GM19351 (cell line): ENCODE measurements around the gene SCGB2B2.
"Not testable (repeated sequence)": the region's sequence is repeated elsewhere in the genome, so short reads cannot be mapped to it uniquely, and the experiment has no call there.

Source experiments
- ATAC-seq: cut with Tn5 transposase; IDR thresholded peaks from one replicate; pipeline ENCODE4 v1.9.1; 2021; ENCODE audit warnings: mild to moderate bottlenecking, moderate library complexity; ENCODE audit not compliant: unreplicated experiment

Gene SCGB2B2

GRCh38 chr19:34669305-34669704 is 7.7 kb downstream of the SCGB2B2 start:
- ATAC-seq = no peak

GRCh38 chr19:34668690-34669089 is 8.3 kb downstream of the SCGB2B2 start:
- ATAC-seq = not testable (repeated sequence)

- ATAC-seq = not testable (repeated sequence)
These were observed 8.8 kb downstream of the SCGB2B2 start for GRCh38 chr19:34668077-34668689.

- ATAC-seq = no peak
These were observed 9.4 kb downstream of the SCGB2B2 start for GRCh38 chr19:34667349-34668076.

- ATAC-seq = no peak
These were observed 10.0 kb downstream of the SCGB2B2 start for GRCh38 chr19:34666958-34667265.

- no peak for ATAC-seq
These were observed 10.6 kb downstream of the SCGB2B2 start for GRCh38 chr19:34666200-34666957.

GRCh38 chr19:34665275-34665674 is 11.7 kb downstream of the SCGB2B2 start:
- not testable (repeated sequence) for ATAC-seq

- no peak for ATAC-seq
These were observed 12.1 kb downstream of the SCGB2B2 start for GRCh38 chr19:34664870-34665269.

- ATAC-seq = no peak
These were observed 12.8 kb downstream of the SCGB2B2 start for GRCh38 chr19:34664168-34664567.

GRCh38 chr19:34662919-34663318 is 14.0 kb downstream of the SCGB2B2 start:
- ATAC-seq = no peak

- no peak for ATAC-seq
These were observed 15.6 kb downstream of the SCGB2B2 start for GRCh38 chr19:34661357-34661756.

GRCh38 chr19:34655651-34656050 is 21.3 kb downstream of the SCGB2B2 start:
- ATAC-seq = no peak

GRCh38 chr19:34654796-34655195 is 22.2 kb downstream of the SCGB2B2 start:
- no peak for ATAC-seq

- no peak for ATAC-seq
These were observed 25.2 kb downstream of the SCGB2B2 start for GRCh38 chr19:34651747-34652146.

GRCh38 chr19:34649886-34650543 is 26.9 kb downstream of the SCGB2B2 start:
- no peak for ATAC-seq

- ATAC-seq = no peak
These were observed 31.4 kb downstream of the SCGB2B2 start for GRCh38 chr19:34645551-34645950.

- ATAC-seq = no peak
These were observed 31.9 kb downstream of the SCGB2B2 start for GRCh38 chr19:34644991-34645461.

GRCh38 chr19:34642241-34642640 is 34.7 kb downstream of the SCGB2B2 start:
- ATAC-seq = no peak

- ATAC-seq = no peak
These were observed 37.4 kb downstream of the SCGB2B2 start for GRCh38 chr19:34639491-34640085.

- ATAC-seq = no peak
These were observed 43.2 kb downstream of the SCGB2B2 start for GRCh38 chr19:34633802-34634201.
